ENCODE measurements around the gene RPS26.

Gene RPS26

GRCh38 chr12:56078931-56079722 is 37.4 kb downstream of the RPS26 start:
- Histone ChIP-seq H3K4me3 (ENCODE audit: low read depth, low read length) (peak overlapping the region; percentile 48), H3K27ac (peak overlapping the region; percentile 90), H3K9me3 (ENCODE audit: severe bottlenecking) (no peaks in the 10 kb centered on the region), H3K36me3 (no peaks in the 10 kb centered on the region), H3K27me3 (ENCODE audit: insufficient read depth, low read depth, severe bottlenecking) (no peaks in the 10 kb centered on the region)
- peak; percentile 80 for TF ChIP-seq CTCF (IDR thresholded peaks at IDR 0.05; ENCODE audit: low read depth, low read length)
- DNase-seq, result peak; percentile 95

- Histone ChIP-seq H3K27ac (peak within 1 kb of the TSS; percentile 90), H3K36me3 (no peaks in the 10 kb centered on the region), H3K4me3 (ENCODE audit: low read depth, low read length) (peak within 1 kb of the TSS; percentile 48), H3K27me3 (ENCODE audit: insufficient read depth, low read depth, severe bottlenecking) (no peaks in the 10 kb centered on the region), H3K9me3 (ENCODE audit: severe bottlenecking) (no peaks in the 10 kb centered on the region)
- peak; percentile 63 for DNase-seq
- TF ChIP-seq CTCF (IDR thresholded peaks at IDR 0.05; ENCODE audit: low read depth, low read length), result no peak
These were observed 38.2 kb downstream of the RPS26 start, which contains the start of gene ERBB3 for GRCh38 chr12:56079723-56080555. ERBB3 (plus strand) TSS chr12:56080165; CDS start chr12:56080301, 136 bp downstream.

GRCh38 chr12:56080556-56081138 is 38.9 kb downstream of the RPS26 start:
- no peak overlapping the region for H3K27ac ChIP-seq
- H3K4me3 ChIP-seq (ENCODE audit: low read depth, low read length), result no peak overlapping the region
- no peaks in the 10 kb centered on the region for H3K36me3 ChIP-seq
- TF ChIP-seq CTCF (IDR thresholded peaks at IDR 0.05; ENCODE audit: low read depth, low read length), result no peak
- H3K27me3 ChIP-seq (ENCODE audit: insufficient read depth, low read depth, severe bottlenecking), result no peaks in the 10 kb centered on the region
- no peak for DNase-seq
- H3K9me3 ChIP-seq (ENCODE audit: severe bottlenecking), result no peaks in the 10 kb centered on the region

GRCh38 chr12:56081393-56082347 is 40.0 kb downstream of the RPS26 start:
- H3K9me3 ChIP-seq (ENCODE audit: severe bottlenecking), result no peaks in the 10 kb centered on the region
- no peak overlapping the region for H3K27ac ChIP-seq
- DNase-seq, result no peak
- H3K4me3 ChIP-seq (ENCODE audit: low read depth, low read length), result no peak overlapping the region
- TF ChIP-seq CTCF (IDR thresholded peaks at IDR 0.05; ENCODE audit: low read depth, low read length), result no peak
- no peaks in the 10 kb centered on the region for H3K36me3 ChIP-seq
- H3K27me3 ChIP-seq (ENCODE audit: insufficient read depth, low read depth, severe bottlenecking), result no peaks in the 10 kb centered on the region

- TF ChIP-seq CTCF (IDR thresholded peaks at IDR 0.05; ENCODE audit: low read depth, low read length), result no peak
- DNase-seq, result no peak
- H3K27me3 ChIP-seq (ENCODE audit: insufficient read depth, low read depth, severe bottlenecking), result no peaks in the 10 kb centered on the region
- no peaks in the 10 kb centered on the region for H3K36me3 ChIP-seq
- H3K27ac ChIP-seq, result no peak overlapping the region
- no peaks in the 10 kb centered on the region for H3K9me3 ChIP-seq (ENCODE audit: severe bottlenecking)
- H3K4me3 ChIP-seq (ENCODE audit: low read depth, low read length), result no peak overlapping the region
These were observed 40.7 kb downstream of the RPS26 start for GRCh38 chr12:56082382-56082781.

All from WERI-Rb-1 (cell line).